ENCODE data around the gene COL11A2. TPM values are rescaled to one million over a fixed set of nuclear protein-coding genes. Genes with fewer than 3 reads are reported as not detected.

The COL11A2 gene
- total and polyA plus RNA-seq, 8 donors, result 0.15 to 3.1 (median 0.54) TPM

DNA sequence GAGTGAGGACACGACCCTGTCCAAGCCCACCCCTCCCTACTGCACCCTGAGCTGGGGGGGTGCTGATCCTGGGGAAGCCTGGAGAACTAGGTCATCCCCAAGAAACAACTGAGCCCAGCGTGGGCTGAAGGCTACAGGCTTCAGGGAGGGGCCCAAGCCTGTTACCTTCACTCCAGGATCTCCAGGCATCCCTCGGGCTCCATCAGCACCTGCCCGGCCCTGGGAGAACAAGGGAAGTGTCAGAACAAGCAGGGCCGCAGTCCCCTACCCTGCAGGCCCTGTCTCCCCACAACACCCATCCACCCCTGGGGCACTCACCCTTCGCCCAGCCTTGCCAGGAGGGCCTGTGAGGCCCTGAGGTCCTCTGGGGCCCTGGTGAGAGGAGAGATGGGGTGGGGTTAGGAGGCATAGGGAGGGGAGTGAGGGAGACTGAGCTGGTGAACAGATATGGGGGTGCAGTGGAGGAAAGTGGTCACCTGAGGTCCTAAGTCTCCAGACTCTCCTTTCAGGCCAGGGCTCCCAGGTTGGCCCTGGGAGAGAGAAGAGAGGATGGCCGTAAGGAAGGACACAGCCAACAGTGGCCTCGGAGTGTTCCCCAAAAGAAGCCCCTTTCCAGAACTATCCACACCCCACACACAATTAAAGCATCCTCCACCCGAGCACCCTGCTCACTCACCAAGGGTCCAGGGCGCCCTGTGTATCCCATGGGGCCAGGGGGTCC lies 13.4 kb downstream of the COL11A2 start:
- DNase-seq (no peak), FAIRE-seq (no peak), ATAC-seq (no peak)
- TF ChIP-seq, protein P1, sequence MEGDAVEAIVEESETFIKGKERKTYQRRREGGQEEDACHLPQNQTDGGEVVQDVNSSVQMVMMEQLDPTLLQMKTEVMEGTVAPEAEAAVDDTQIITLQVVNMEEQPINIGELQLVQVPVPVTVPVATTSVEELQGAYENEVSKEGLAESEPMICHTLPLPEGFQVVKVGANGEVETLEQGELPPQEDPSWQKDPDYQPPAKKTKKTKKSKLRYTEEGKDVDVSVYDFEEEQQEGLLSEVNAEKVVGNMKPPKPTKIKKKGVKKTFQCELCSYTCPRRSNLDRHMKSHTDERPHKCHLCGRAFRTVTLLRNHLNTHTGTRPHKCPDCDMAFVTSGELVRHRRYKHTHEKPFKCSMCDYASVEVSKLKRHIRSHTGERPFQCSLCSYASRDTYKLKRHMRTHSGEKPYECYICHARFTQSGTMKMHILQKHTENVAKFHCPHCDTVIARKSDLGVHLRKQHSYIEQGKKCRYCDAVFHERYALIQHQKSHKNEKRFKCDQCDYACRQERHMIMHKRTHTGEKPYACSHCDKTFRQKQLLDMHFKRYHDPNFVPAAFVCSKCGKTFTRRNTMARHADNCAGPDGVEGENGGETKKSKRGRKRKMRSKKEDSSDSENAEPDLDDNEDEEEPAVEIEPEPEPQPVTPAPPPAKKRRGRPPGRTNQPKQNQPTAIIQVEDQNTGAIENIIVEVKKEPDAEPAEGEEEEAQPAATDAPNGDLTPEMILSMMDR (IDR thresholded peaks at IDR 0.05), result no peak
- WGBS, 2 donors, result 76 to 82% methylated on average over 10 of the region's 10 CpGs
- Histone ChIP-seq H3K4me1 (no peaks in the 10 kb centered on the region), H3K27ac (no peak overlapping the region), H3K36me3 (no peaks in the 10 kb centered on the region), H3K9me3 (no peaks in the 10 kb centered on the region), H3K27me3 (no peaks in the 10 kb centered on the region), H3K4me3 (no peak overlapping the region)
- intact Hi-C loops (cut with DNase I), result no loop called here

DNA sequence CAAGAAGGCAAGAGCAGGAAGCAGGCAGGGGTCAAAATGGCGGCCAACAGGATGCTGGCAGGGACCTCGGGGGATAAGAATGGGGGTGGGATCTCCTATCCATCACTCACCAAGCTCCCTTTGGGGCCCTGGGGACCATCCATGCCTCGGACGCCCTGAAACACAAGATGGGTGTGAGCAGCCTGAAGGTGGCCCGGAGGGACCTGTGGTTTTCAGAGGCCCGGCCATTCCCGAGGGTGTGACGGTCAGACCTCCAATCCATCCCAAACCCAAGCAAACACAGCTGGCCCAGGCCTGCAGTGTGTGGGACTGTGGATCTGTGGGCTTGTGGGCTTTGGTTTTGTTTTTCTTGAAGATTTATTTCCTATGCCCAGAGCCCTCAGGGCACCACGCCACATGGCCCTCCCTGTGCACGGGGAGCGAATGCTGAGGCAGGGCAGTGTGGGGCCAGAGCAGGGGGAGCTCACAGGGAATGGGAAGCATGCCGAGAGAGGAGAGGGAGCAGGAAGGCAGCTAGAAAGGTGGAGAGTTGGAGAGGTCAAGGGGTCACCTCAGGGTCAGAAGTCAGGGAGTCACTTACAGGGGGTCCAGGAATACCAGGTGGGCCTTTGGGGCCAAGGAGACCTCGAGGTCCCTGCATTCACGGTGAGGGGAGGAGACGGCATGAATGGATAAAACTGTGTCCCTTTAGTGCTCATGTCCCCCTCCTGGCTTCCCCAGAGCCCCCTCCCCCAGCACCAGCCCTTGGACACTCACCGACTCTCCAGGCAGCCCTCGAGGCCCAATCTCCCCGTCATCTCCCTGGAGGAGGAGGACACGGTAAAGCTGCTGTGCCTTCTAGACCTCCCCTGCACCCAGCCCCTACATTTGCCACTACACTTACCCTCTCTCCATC lies 14.5 kb downstream of the COL11A2 start:
- Histone ChIP-seq H3K9me3 (no peaks in the 10 kb centered on the region), H3K36me3 (no peaks in the 10 kb centered on the region), H3K4me3 (no peak overlapping the region), H3K27me3 (no peaks in the 10 kb centered on the region), H3K4me1 (no peaks in the 10 kb centered on the region), H3K27ac (no peak overlapping the region)
- FAIRE-seq (no peak), DNase-seq (no peak), ATAC-seq (no peak)
- TF ChIP-seq, protein P1 (IDR thresholded peaks at IDR 0.05), result no peak
- 79 to 82% methylated on average over 17 to 19 of the region's 19 CpGs for WGBS, 2 donors
- intact Hi-C loops (cut with DNase I), result no loop called here

DNA sequence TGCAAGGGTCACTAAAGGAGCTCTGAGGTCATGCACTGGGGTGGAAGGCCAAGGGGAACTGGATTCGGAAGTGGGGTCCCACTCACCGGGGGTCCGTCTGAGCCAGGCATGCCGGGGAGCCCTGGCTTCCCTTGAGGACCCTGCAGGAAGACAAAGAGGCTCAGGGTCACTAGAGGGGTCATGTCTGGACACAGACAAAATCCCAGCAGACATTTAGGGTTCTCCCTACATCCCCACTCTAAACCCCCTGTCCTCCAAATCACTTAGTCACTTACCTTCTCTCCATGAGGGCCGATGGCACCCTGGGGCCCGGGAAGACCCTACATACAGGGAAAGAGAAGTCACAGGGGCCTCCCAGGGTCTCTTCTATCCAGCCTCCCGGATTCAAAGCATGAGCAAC lies 15.4 kb downstream of the COL11A2 start:
- intact Hi-C loops (cut with DNase I), result no loop called here
- no peak for FAIRE-seq

DNA sequence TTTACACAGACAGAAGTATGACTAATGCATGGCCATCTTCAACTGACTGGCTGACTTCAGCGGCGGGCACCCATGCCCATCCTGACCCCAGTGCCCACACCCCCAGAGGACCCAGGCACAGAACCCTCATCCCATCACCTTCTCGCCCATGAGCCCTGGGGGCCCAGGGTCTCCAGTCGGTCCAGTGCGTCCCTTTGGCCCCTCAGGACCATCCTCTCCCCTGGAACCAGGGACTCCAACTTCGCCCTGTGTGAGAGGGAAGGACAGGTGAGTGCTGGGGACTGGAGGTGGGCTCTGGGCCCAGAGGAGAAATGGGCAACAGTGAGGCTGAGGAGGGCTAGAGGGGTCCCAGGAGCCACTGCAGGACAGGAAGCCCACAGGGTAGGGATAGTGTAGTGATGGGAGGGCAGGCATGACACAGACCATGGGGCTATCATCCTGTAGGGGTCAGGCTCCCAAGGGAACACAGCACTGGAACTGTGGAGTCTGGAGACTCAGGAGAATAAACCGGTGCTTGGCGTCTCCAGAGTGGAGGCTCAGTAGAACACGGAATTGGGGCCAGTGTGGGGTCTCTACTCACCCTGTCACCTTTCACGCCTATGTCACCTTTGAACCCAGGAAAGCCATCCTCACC lies 16.7 kb downstream of the COL11A2 start:
- Histone ChIP-seq H3K4me3 (no peak overlapping the region), H3K27me3 (no peaks in the 10 kb centered on the region), H3K9me3 (no peaks in the 10 kb centered on the region), H3K27ac (no peak overlapping the region), H3K4me1 (no peaks in the 10 kb centered on the region), H3K36me3 (no peaks in the 10 kb centered on the region)
- ATAC-seq, result no peak
- TF ChIP-seq, protein P1 (IDR thresholded peaks at IDR 0.05), result no peak
- WGBS, 2 donors, result 55 to 62% methylated on average over 10 of the region's 10 CpGs
- FAIRE-seq, result no peak
- DNase-seq, result no peak
- intact Hi-C loops (cut with DNase I), result no loop called here

More for the DNA sequence above, 15.4 kb downstream of the COL11A2 start:
- Histone ChIP-seq H3K9me3 (no peaks in the 10 kb centered on the region), H3K4me1 (no peaks in the 10 kb centered on the region), H3K36me3 (no peaks in the 10 kb centered on the region), H3K27ac (no peak overlapping the region), H3K27me3 (no peaks in the 10 kb centered on the region), H3K4me3 (no peak overlapping the region)
- ATAC-seq, result no peak
- 71 to 75% methylated on average over 7 of the region's 7 CpGs for WGBS, 2 donors
- no peak for DNase-seq
- TF ChIP-seq, protein P1 (IDR thresholded peaks at IDR 0.05), result no peak
